GM19099 (cell line): Measurements from ENCODE around the gene LBP.

Source experiments
- POLR2A ChIP-seq: IDR thresholded peaks from 3 replicates; pipeline ENCODE4 v1.6.1; 2011; ENCODE audit warnings: low read depth; ENCODE audit not compliant: insufficient read length; ENCODE audit errors: extremely low read depth

The LBP gene

DNA sequence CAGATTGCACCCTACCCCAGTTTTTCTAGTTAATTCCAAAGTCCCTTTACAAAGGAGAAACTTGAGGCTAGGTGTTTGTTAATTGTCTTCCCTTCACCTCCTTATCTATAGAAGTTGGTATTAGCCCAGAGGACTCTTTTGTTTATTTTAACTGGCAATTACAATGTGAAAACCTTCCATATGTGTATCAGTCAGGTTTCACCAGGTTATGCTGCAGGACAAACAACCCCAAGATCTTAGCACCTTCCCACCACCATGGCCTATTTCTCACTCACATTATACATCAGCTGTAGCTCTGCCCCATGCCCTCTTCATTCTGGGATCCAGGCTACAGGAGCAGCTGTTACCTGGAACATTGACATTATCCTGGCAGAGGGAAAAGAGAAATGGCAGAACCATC is 57.7 kb downstream of the LBP start:
- no peak for TF ChIP-seq POLR2A

DNA sequence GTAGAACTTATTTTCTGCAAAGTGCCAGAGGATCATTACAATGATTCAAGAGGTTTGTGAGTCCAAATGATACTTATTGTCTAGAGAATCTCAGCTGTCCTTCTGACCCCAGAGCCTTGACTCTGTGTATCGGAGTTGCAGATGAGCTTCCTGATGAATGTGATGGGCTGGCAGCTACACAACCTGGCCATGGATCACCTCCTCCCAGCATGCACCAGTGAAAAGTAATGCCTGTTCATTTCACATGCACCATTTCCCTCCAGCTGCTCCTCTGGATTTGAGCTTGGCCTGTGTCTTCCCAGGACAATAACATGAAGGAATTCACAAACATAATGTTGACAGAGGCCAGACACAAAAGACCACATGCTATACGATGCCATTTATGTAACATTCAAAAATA is 58.9 kb downstream of the LBP start:
- TF ChIP-seq POLR2A = no peak

DNA sequence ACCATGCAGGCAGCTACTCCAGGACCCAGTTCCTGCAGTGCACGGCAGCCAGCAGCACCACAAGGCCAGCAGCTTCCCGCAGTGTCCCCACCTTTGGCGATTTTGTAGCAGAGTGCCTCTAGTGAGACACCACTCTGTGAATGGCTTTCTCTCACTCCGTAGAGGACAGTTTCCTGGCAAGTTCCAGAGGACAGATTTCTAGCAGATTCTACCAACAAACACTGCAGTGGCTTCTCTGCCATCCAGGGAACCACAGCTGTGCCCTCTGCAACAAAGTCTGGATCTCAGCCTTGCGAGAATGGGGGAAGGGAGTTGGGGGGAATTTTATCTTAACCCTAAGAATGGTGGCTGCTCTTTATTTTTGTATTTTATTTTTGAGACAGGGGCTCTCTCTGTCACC is 60.2 kb downstream of the LBP start:
- TF ChIP-seq POLR2A = no peak

DNA sequence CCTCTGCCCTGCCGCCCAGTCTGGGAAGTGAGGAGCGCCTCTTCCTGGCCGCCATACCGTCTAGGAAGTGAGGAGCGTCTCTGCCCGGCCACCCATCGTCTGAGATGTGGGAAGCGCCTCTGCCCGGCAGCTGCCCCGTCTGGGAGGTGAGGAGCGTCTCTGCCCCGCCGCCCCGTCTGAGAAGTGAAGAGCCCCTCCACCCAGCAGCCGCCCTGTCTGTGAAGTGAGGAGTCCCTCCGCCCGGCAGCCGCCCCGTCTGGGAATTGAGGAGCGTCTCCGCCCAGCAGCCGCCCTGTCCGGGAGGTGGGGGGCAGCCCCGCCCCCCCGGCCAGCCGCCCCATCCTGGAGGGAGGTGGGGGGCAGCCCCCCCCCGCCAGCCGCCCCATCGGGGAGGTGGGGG is 61.0 kb downstream of the LBP start:
- TF ChIP-seq POLR2A = no peak

DNA sequence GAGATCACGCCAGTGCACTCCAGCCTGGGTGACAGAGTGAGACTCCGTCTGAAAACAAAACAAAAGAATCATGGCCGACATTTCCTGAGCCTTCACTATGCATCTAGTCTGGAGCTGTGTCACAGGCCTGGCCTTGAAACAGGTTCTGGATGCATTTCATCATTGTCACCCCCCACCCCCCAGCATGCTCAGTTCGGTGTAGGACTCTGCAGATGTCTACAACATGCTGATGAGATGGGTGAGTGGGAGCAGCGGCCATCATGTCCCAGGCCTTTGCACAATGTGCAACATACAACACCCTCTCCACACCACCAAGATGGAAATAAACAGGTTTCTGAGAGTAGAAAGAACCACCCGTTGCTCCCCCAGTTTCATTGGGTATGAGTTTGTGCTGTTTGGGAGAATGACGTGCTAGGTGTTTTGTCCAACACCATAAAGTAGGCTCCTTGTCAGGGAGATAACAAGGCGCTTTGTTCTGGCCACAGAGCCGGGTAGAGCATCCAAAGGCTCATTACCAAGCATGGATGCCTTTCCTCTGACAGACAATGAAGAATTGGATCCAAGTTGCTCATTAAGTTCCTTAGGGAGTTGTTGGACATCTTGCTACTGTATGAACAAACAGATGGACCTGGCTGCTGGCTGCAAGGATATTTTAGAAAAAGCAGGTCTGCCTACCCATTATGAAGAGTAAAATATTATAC is 66.7 kb downstream of the LBP start:
- TF ChIP-seq POLR2A = no peak

DNA sequence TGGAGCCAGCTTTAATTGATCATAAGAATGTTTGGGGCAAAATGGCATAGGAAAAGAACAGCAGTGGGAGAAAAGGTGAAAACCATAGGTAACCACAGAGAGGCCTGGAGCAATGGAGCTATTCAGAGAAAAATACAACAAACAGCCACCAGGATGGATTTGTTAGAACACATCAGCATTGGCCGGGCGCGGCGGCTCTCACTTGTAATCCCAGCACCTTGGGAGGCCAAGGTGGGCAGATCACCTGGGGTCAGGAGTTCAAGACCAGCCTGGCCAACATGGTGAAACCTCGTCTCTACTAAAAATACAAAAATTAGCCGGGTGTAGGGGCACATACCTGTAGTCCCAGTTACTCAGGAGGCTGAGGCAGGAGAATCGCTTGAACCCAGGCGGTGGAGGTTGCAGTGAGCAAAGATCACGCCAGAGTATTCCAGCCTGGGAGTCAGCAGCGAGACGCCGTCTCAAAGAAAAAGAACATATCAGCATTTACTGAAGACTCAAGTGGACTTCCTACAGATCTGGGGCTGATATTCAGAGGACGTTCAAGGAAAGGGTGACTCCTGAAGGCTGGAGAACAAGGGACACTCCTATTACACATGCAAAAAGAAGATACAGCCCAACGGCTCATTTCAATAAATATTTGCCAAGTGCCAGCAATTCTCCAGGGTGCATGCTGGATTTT is 68.6 kb downstream of the LBP start:
- no peak for TF ChIP-seq POLR2A

DNA sequence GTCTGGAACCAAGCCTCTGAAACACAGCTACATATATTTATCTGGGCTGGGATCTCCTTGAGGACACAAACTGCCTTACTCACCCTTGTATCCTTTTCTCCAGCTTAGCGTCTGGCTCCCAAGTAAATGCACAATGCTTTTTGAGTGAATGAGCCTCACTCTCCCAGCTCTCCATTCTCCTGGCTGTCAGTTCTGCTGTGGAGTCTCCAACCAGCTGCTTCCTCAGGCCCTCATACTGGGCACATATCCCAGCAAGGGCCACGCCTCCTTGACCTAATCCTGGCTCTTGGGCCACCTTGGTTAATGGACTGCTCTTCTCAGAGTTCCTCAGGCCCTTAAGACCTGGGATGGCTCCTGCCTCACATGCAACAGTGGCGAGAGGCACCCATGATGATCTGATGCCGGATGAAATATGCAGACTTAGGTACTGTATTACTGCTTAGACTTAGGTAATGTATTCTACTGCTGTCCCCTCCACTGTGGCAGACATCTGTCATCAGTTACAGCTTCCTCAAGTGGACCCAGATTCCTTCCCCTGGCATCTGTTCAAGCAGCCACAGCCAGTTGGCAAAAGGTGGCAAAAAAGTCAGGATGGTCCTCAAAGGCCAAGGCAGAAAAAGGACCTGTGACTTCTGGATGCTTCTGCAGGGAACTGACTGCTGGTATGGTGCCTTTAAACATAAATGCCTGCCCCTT is 72.4 kb downstream of the LBP start:
- no peak for TF ChIP-seq POLR2A

DNA sequence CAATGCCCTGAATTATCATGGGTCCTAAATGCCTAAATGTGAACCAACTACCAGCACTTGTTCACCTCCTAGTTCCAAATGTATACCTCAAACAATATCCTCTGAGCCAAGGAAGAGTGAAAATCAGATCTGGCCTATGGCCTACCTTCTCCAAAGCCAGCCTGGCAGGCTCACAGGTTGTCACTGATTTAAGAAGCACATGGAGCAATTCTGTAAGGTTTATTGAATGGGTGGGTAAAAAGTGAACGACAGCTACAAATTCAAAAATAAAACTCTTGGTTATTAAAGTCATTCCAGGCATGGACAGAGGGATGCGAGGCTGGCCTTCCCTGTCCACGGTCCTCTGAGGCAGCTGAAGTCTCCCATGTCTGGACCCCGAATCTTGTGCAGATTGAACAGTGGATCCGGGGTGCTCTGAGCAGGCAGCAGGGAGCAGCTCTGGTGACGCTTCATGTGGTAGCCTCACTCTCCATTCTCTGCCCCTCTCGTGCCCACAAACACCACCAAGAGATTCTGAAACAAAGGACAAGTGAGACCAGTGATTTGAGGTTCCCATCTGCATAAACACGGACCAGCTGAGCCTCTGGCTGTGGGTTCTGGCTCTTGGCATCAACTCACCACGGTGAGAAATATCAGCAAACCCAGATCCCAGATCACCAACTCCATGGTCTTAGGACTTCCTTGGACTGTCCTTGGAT is 74.3 kb downstream of the LBP start:
- TF ChIP-seq POLR2A = no peak

DNA sequence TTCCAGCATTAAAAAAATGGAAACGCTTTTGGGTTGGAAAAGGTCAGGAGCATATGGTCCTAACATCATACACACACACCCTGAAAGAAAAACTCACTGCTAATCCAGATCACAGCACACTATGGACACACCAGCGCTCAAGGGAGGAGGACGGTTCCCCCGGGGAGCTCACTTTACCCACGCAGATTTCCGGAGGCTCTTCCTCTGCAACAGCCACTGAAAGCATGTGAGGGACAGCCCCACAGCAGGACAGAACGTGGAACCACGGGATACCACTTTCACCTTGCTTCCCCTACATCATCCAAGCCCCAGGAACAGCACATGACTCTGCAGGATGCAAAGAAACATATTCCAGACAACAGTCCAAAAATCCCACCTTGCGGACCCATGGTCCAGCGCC is 75.6 kb downstream of the LBP start:
- TF ChIP-seq POLR2A = no peak

DNA sequence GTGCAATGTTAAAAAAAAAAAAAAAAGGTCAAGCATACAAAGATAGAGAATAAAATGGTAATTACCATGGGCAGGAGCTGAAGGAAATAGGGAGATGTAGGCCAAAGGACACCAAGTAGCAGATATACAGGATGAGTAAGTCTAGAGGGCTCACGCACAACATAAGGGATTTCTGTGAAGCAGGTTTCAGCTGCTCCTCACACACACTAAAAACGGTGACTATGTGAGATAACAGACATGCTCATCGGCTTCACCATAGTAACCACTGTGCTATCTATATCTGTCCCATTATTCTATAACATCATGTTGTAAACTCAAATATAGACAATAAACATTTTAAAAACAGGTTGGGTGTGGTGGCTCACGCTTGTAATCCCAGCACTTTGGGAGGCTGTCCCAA is 77.3 kb downstream of the LBP start:
- TF ChIP-seq POLR2A = no peak

DNA sequence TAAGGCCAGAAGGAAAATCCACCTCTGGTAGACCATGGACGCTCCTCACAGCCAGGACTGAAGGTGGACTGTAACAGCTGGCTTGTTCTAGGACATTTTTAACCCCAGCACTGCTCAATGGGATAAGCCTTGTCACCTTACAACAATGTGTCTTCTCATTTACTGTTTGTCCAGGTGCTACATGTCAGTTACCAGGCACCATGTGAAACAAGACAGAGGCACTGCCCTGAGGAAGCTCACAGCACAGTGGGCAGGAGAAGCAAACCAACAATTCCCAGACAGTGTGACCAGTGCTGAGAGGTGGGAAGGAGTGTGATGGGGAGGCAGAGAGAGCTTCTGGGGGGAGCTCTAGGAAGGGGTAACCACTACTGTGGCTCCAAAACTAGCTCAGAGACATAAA is 78.1 kb downstream of the LBP start:
- TF ChIP-seq POLR2A = no peak

DNA sequence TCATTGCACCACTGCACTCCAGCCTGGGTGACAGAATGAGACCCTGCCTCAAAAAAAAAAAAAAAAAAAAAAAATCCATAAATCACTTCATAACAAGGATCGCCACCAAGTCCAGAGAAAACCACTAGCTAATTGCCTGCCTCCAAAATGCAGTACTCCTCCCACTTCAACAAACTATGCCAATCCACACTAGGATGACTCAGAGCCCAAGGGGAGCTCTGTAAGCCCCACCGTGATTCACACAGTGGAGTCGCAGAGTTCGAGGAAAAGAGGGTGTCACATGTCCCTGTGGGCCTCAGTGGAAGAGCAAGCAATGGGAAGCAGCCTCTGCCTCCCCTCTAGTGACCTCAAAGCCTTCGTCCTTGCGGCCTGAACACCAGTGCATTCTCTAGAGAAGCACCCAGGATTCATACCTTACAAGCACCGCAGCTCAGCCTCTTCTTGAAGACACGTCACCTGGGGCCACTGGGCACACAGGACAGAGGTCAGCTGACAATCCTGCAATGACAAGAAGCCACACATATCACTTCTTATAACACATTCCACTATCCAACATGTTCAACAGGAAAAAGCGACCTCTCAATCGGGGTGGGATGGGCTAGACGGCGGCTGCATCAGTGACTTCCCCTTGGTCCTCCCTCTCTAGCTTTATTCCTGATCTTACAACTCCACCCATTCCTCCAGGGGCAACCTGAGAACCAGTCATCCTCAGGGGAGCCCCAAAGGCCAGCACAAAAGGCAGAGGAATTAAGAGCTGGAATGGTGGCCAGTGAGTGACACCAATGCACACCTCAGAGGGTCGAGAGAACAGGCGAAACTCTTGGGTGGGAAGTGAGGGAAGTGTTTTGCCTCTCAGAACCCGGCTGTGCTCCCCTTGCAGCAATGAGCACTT is 80.0 kb downstream of the LBP start:
- no peak for TF ChIP-seq POLR2A
